Measurements from ENCODE around the gene SNHG17.

Gene SNHG17

GRCh38 chr20:38373231-38373867 is 61.8 kb downstream of the SNHG17 start:
- DNase-seq (ENCODE audit: low read depth in 2 of 2) = no peak

- no peak for DNase-seq (ENCODE audit: low read depth in 2 of 2)
Observed at GRCh38 chr20:38372806-38373205, 62.3 kb downstream of the SNHG17 start.
